CMK (cell line): ENCODE data around the gene CERKL.

Experiments
- DNase-seq: peaks from one replicate; pipeline ENCODE4 v3.0.0-alpha.2; 2010; ENCODE audit warnings: low read depth

The CERKL gene

DNA sequence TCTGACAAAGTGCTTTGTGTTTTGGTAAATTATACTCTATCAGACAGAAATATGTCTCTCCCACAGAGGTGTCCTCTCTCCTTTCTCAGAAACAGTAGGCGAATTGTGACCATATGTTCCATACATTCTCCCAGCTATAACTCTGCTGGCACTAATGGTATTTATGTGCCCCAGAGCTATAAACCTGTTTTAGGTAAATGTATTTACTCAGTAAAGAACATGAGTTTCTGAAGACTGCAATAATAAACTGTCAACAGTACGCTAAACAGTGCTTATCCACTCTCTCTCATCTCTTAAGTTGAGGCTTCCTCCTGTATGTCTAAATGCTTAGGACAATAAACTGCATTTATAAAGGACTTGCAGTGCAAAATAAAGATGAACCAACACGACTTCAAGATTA is 141.2 kb downstream of the CERKL start:
- DNase-seq = no peak

- DNase-seq = no peak
These were observed 156.7 kb downstream of the CERKL start for GRCh38 chr2:181500201-181500600.

DNA sequence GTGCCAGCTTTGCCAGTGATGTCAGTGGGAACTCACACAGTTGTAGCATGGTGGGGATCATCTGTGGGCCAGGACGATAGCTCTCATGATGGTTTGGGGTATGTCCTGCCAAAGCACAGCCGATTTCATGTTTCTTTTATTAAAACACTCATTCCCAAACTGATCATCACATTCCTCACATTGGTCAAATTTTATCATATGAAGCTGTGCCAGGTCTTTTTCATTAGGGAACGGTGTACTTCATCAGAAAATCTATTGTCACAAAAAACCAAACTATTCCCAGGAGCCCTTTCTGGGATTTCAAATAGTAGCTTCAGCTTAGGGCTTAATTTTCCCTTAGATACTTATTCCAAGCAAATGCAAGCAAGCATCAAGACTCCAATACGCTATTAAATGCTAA is 157.7 kb downstream of the CERKL start:
- DNase-seq = no peak
